Activated B cell treated with CpG ODN at 0.5 μM for 24 hours (primary cell): ENCODE data around the gene ENOSF1. TPM values are rescaled to one million over a fixed set of nuclear protein-coding genes. Genes with fewer than 3 reads are reported as not detected.
A peak's percentile ranks its signal among the peaks of the same experiment; 100 is the strongest.

Source experiments
- ATAC-seq: fragments of 200-7000 bp; cut with Tn5 transposase; one replicate; pipeline ENCODE4 v1.10.0; 2021; ENCODE audit warnings: low read depth, mild to moderate bottlenecking, moderate library complexity
- CTCF ChIA-PET: fragments of 350-600 bp; sonication (Branson Sonifier 250); formaldehyde crosslinking; loops from one replicate; lab custom pipeline; 2021; ENCODE audit warnings: antibody characterized with exemption; lab: Charles Lee
- POLR2A ChIA-PET: fragments of 350-600 bp; sonication (Branson Sonifier 250); formaldehyde crosslinking; loops from one replicate; lab custom pipeline; 2021; ENCODE audit warnings: antibody characterized with exemption; lab: Charles Lee
- DNase-seq: peaks from one replicate; pipeline ENCODE4 v3.0.0; 2022
- H3K27ac Mint-ChIP-seq: one replicate; pipeline ENCODE4 v1.8.0; 2020; ENCODE audit warnings: mixed read lengths
- H3K27me3 Mint-ChIP-seq: one replicate; pipeline ENCODE4 v1.8.0; 2021; ENCODE audit warnings: mixed read lengths
- H3K36me3 Mint-ChIP-seq: one replicate; pipeline ENCODE4 v1.8.0; 2021; ENCODE audit warnings: low read depth, mixed read lengths
- H3K4me1 Mint-ChIP-seq: one replicate; pipeline ENCODE4 v1.8.0; 2021; ENCODE audit warnings: mixed read lengths
- H3K4me3 Mint-ChIP-seq: one replicate; pipeline ENCODE4 v1.8.0; 2020; ENCODE audit warnings: mild to moderate bottlenecking, mixed read lengths
- H3K9me3 Mint-ChIP-seq: one replicate; pipeline ENCODE4 v1.8.0; 2020; ENCODE audit warnings: mixed read lengths
- CTCF ChIP-seq: fragments of 200-600 bp; IDR thresholded peaks from one replicate; pipeline ENCODE4 v1.8.0; 2022; ENCODE audit warnings: antibody characterized with exemption, mild to moderate bottlenecking
- intact Hi-C: fragments of 100-400 bp; cut with micrococcal nuclease; formaldehyde crosslinking; loops from one replicate; pipeline ENCODE4 v1.15.1; 2024
- total RNA-seq: library from RNA; stranded (reverse); gene quantifications from 2 replicates; pipeline ENCODE4 v1.2.3, GENCODE V29; 2022

Gene ENOSF1
- total RNA-seq, 1 donor from 2014 or later: 23.8 TPM

- Mint-ChIP-seq H3K9me3 (no peaks in the 10 kb centered on the region), H3K36me3 (peaks cover 3% of the 10 kb centered on the region), H3K4me3 (peak overlapping the region; percentile 84), H3K27me3 (peaks cover 4% of the 10 kb centered on the region), H3K4me1 (peaks cover 7% of the 10 kb centered on the region), H3K27ac (peak overlapping the region; percentile 13)
- ATAC-seq (peak; percentile 45), DNase-seq (peak; percentile 33)
- POLR2A ChIA-PET: interaction anchor here (1.2 kb wide), 1 partner anchor 53 kb away, joined by 3 read pairs; no protein-coding TSS in a partner anchor
- intact Hi-C loops: loop anchor here (1.0 to 2.0 kb wide), 3 partner anchors 54 to 443 kb away; partner anchors contain the start of genes THOC1 and YES1
- CTCF ChIA-PET: no interaction called here
- TF ChIP-seq CTCF: no peak
Observed at GRCh38 chr18:711657-712400, 601 bp downstream of the ENOSF1 start.

- Mint-ChIP-seq H3K4me1 (peaks cover 7% of the 10 kb centered on the region), H3K27me3 (peaks cover 4% of the 10 kb centered on the region), H3K36me3 (peaks cover 3% of the 10 kb centered on the region), H3K9me3 (no peaks in the 10 kb centered on the region), H3K4me3 (peak overlapping the region; percentile 84), H3K27ac (peak overlapping the region; percentile 13)
- POLR2A ChIA-PET: no interaction called here
- CTCF ChIA-PET: no interaction called here
- DNase-seq (no peak), ATAC-seq (no peak)
- intact Hi-C loops: loop anchor here (1.0 kb wide), 1 partner anchor 53 kb away; no protein-coding TSS in a partner anchor
- TF ChIP-seq CTCF: no peak
Observed at GRCh38 chr18:711310-711656, 1.1 kb downstream of the ENOSF1 start.

- TF ChIP-seq CTCF: no peak
- no peak for ATAC-seq
- H3K36me3 Mint-ChIP-seq: peaks cover 3% of the 10 kb centered on the region
- POLR2A ChIA-PET: interaction anchor here (1.1 kb wide), 1 partner anchor 10 kb away, joined by 4 read pairs; no protein-coding TSS in a partner anchor
- DNase-seq: no peak
- peak overlapping the region; percentile 84 for H3K4me3 Mint-ChIP-seq
- H3K27me3 Mint-ChIP-seq: peaks cover 4% of the 10 kb centered on the region
- intact Hi-C loops: loop anchor here (1.0 kb wide), 1 partner anchor 52 kb away; no protein-coding TSS in a partner anchor
- CTCF ChIA-PET: no interaction called here
- peaks cover 7% of the 10 kb centered on the region for H3K4me1 Mint-ChIP-seq
- no peak overlapping the region for H3K27ac Mint-ChIP-seq
- no peaks in the 10 kb centered on the region for H3K9me3 Mint-ChIP-seq
Observed at GRCh38 chr18:710418-711300, 1.8 kb downstream of the ENOSF1 start.

- no peak for ATAC-seq
- ChIA-PET CTCF (no interaction called here), POLR2A (interaction anchor here (1.1 kb wide), 1 partner anchor 10 kb away, joined by 4 read pairs; no protein-coding TSS in a partner anchor)
- Mint-ChIP-seq H3K27me3 (peaks cover 4% of the 10 kb centered on the region), H3K27ac (no peak overlapping the region), H3K4me1 (peaks cover 7% of the 10 kb centered on the region), H3K4me3 (no peak overlapping the region), H3K36me3 (peaks cover 3% of the 10 kb centered on the region), H3K9me3 (no peaks in the 10 kb centered on the region)
- intact Hi-C loops: no loop called here
- DNase-seq: no peak
- TF ChIP-seq CTCF: no peak
Observed at GRCh38 chr18:709771-710170, 2.7 kb downstream of the ENOSF1 start.

GRCh38 chr18:708096-708495 is 4.3 kb downstream of the ENOSF1 start:
- Mint-ChIP-seq H3K4me1 (peaks cover 7% of the 10 kb centered on the region), H3K36me3 (peaks cover 3% of the 10 kb centered on the region), H3K27ac (no peak overlapping the region), H3K9me3 (no peaks in the 10 kb centered on the region), H3K4me3 (no peak overlapping the region), H3K27me3 (peaks cover 4% of the 10 kb centered on the region)
- intact Hi-C loops: no loop called here
- CTCF ChIA-PET: no interaction called here
- POLR2A ChIA-PET: no interaction called here
- ATAC-seq: no peak
- no peak for TF ChIP-seq CTCF
- DNase-seq: no peak
